Measurements from ENCODE around the gene CNEP1R1. TPM values are rescaled to one million over a fixed set of nuclear protein-coding genes. Genes with fewer than 3 reads are reported as not detected.

The CNEP1R1 gene
- total RNA-seq, 2 experiments from 2014 or later: 19.9 to 24.1 TPM

DNA sequence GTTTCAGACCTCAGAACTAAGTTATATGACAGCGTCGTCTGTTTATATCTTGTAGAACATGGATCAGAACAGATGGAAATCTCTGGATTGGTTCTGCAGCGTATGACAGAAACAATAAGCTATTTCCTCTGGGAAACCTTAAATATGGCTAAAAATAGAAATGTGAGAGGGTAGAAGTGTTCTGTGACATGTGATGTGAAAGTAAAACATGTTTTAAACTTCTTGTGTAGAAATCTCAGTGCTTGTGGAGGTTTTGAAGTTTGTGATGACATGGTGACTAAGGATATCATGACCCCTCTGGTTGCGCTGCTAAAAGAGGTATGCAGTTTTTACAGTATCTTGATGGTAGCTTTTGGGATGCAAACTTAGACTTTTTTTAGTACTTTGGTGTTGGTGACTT lies 43.5 kb downstream of the CNEP1R1 start:
- H4K20me1 ChIP-seq (ENCODE audit: insufficient read depth, low read length): peaks cover 5% of the 10 kb centered on the region; the same call in 1 of the 2 replicates
- H2AFZ ChIP-seq (ENCODE audit: low read length): no peak overlapping the region
- H3K4me2 ChIP-seq (ENCODE audit: low read length): peak overlapping the region; percentile 29; the same call in 1 of the 2 replicates
- ChIA-PET POLR2A (interaction anchor here (0.6 to 1.0 kb wide), 3 partner anchors 24 to 541 kb away, joined by 3 read pairs; no protein-coding TSS in a partner anchor), CTCF (ENCODE audit: unreplicated experiment) (interaction anchor here (1.0 to 2.7 kb wide), 2 partner anchors 122 to 142 kb away, joined by 3 to 21 read pairs; no protein-coding TSS in a partner anchor)
- H3K9me3 ChIP-seq (ENCODE audit: low read length): no peaks in the 10 kb centered on the region
- no peaks in the 10 kb centered on the region for H3K9me2 ChIP-seq (ENCODE audit: insufficient read depth, low read length)
- H3K4me3 ChIP-seq (ENCODE audit: low read depth, low read length, poor library complexity, severe bottlenecking): no peak overlapping the region
- intact Hi-C loops (cut with micrococcal nuclease; ENCODE audit: unreplicated experiment): loop anchor here (5.0 to 10.0 kb wide), 2 partner anchors 129 to 296 kb away; partner anchors contain the start of gene BRD7
- peaks cover 29% of the 10 kb centered on the region for H3K79me2 ChIP-seq (ENCODE audit: insufficient read depth, low read depth, low read length)
- TF ChIP-seq, protein P1, sequence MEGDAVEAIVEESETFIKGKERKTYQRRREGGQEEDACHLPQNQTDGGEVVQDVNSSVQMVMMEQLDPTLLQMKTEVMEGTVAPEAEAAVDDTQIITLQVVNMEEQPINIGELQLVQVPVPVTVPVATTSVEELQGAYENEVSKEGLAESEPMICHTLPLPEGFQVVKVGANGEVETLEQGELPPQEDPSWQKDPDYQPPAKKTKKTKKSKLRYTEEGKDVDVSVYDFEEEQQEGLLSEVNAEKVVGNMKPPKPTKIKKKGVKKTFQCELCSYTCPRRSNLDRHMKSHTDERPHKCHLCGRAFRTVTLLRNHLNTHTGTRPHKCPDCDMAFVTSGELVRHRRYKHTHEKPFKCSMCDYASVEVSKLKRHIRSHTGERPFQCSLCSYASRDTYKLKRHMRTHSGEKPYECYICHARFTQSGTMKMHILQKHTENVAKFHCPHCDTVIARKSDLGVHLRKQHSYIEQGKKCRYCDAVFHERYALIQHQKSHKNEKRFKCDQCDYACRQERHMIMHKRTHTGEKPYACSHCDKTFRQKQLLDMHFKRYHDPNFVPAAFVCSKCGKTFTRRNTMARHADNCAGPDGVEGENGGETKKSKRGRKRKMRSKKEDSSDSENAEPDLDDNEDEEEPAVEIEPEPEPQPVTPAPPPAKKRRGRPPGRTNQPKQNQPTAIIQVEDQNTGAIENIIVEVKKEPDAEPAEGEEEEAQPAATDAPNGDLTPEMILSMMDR (conservative IDR thresholded peaks at IDR 0.05; ENCODE audit: low read length): no peak
- no peak for TF ChIP-seq EZH2phosphoT487 (IDR thresholded peaks at IDR 0.05; ENCODE audit: borderline replicate concordance, low read depth, low read length)
- no TSS peak for BruUV-seq (replicated peaks)
- H3K36me3 ChIP-seq (ENCODE audit: insufficient read depth, low read length): peaks cover 57% of the 10 kb centered on the region; the same call in 1 of the 2 replicates
- peaks cover 26% of the 10 kb centered on the region for H3K4me1 ChIP-seq (ENCODE audit: insufficient read depth, low read length, poor library complexity, severe bottlenecking)
- DNase-seq (ENCODE audit: low spot score): no peak
- H3K27ac ChIP-seq (ENCODE audit: low read depth, low read length, poor library complexity, severe bottlenecking): no peak overlapping the region

DNA sequence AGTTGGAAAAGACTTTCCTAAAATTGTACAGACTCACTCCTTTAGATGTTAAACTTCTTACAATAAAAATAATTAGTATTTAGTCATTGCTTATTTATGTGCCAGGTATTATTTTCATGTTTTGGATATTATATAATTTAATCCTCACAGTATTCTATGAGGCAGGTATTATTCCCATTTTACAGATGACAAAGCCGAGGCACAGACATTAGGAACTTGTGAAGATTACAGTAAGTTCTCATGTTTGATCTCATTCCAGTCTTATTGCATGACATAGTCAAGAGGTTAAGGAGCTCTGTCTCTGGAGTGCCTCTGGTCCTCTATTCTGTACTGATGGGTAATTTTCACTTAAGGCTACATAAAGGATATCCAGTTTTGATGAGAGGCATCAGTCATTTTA lies 44.0 kb downstream of the CNEP1R1 start:
- no TSS peak for BruUV-seq (replicated peaks)
- Histone ChIP-seq H2AFZ (ENCODE audit: low read length) (no peak overlapping the region), H3K4me2 (ENCODE audit: low read length) (no peak overlapping the region), H3K9me2 (ENCODE audit: insufficient read depth, low read length) (no peaks in the 10 kb centered on the region), H3K79me2 (ENCODE audit: insufficient read depth, low read depth, low read length) (peaks cover 32% of the 10 kb centered on the region), H3K27ac (ENCODE audit: low read depth, low read length, poor library complexity, severe bottlenecking) (no peak overlapping the region), H3K4me1 (ENCODE audit: insufficient read depth, low read length, poor library complexity, severe bottlenecking) (peaks cover 26% of the 10 kb centered on the region), H4K20me1 (ENCODE audit: insufficient read depth, low read length) (peaks cover 5% of the 10 kb centered on the region; the same call in 1 of the 2 replicates), H3K4me3 (ENCODE audit: low read depth, low read length, poor library complexity, severe bottlenecking) (no peak overlapping the region), H3K36me3 (ENCODE audit: insufficient read depth, low read length) (peaks cover 61% of the 10 kb centered on the region; the same call in 1 of the 2 replicates), H3K9me3 (ENCODE audit: low read length) (no peaks in the 10 kb centered on the region)
- intact Hi-C loops (cut with micrococcal nuclease; ENCODE audit: unreplicated experiment): loop anchor here (5.0 to 10.0 kb wide), 2 partner anchors 128 to 296 kb away; partner anchors contain the start of gene BRD7
- POLR2A ChIA-PET: interaction anchor here (0.5 to 1.0 kb wide), 4 partner anchors 23 to 540 kb away, joined by 3 read pairs; no protein-coding TSS in a partner anchor
- CTCF ChIA-PET (ENCODE audit: unreplicated experiment): interaction anchor here (2.7 kb wide), 1 partner anchor 142 kb away, joined by 21 read pairs; no protein-coding TSS in a partner anchor
- TF ChIP-seq, protein P1 (conservative IDR thresholded peaks at IDR 0.05; ENCODE audit: low read length): no peak
- TF ChIP-seq EZH2phosphoT487 (IDR thresholded peaks at IDR 0.05; ENCODE audit: borderline replicate concordance, low read depth, low read length): no peak
- DNase-seq (ENCODE audit: low spot score): no peak

DNA sequence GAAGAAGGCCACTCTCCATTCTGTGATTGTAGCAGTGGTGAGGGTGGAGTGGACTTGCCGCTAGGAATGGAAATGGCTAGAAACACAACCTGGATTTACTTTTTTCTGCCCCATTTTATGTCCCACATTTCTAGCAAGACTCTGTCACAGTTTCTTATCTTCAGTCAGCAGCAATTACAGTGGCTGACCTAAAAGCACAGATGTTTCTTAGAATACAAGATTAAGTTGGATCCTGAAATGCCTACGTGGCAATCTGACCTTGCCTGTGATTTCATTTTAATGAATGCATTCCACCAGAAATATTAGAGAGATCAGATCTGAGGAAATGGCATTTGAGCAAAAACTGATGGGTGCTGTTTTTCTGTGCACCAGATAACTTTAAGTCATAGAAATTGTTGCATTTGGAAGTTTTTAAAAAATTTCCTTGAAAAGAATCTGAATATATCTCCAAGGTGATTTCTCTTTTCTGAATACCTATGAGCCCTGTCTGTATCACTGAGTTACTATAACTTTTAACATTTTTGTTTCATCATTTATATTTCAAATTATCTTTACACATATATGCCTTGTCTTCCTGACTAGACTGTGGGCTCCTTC lies 46.1 kb downstream of the CNEP1R1 start:
- H4K20me1 ChIP-seq (ENCODE audit: insufficient read depth, low read length): peaks cover 5% of the 10 kb centered on the region; the same call in 1 of the 2 replicates
- peaks cover 76% of the 10 kb centered on the region for H3K36me3 ChIP-seq (ENCODE audit: insufficient read depth, low read length)
- BruUV-seq (replicated peaks): no TSS peak
- intact Hi-C loops (cut with micrococcal nuclease; ENCODE audit: unreplicated experiment): loop anchor here (10.0 kb wide), 1 partner anchor 254 kb away; no protein-coding TSS in a partner anchor
- peaks cover 21% of the 10 kb centered on the region for H3K4me1 ChIP-seq (ENCODE audit: insufficient read depth, low read length, poor library complexity, severe bottlenecking)
- H3K27ac ChIP-seq (ENCODE audit: low read depth, low read length, poor library complexity, severe bottlenecking): no peak overlapping the region
- H3K9me2 ChIP-seq (ENCODE audit: insufficient read depth, low read length): no peaks in the 10 kb centered on the region
- no peak overlapping the region for H2AFZ ChIP-seq (ENCODE audit: low read length)
- peaks cover 32% of the 10 kb centered on the region for H3K79me2 ChIP-seq (ENCODE audit: insufficient read depth, low read depth, low read length)
- TF ChIP-seq, protein P1 (conservative IDR thresholded peaks at IDR 0.05; ENCODE audit: low read length): no peak
- no peak for TF ChIP-seq EZH2phosphoT487 (IDR thresholded peaks at IDR 0.05; ENCODE audit: borderline replicate concordance, low read depth, low read length)
- no peak overlapping the region for H3K4me2 ChIP-seq (ENCODE audit: low read length)
- H3K9me3 ChIP-seq (ENCODE audit: low read length): no peaks in the 10 kb centered on the region
- CTCF ChIA-PET (ENCODE audit: unreplicated experiment): interaction anchor here (1.0 kb wide), 1 partner anchor 46 kb away, joined by 4 read pairs; the partner anchor contains the start of gene CNEP1R1
- POLR2A ChIA-PET: no interaction called here
- H3K4me3 ChIP-seq (ENCODE audit: low read depth, low read length, poor library complexity, severe bottlenecking): no peak overlapping the region
- DNase-seq (ENCODE audit: low spot score): no peak

Data from OCI-LY7 (cell line).